NCI-H524 treated with DMSO at 0.1 percent for 48 hours (cell line): Measurements from ENCODE around the gene CCDC172.
A peak's percentile ranks its signal among the peaks of the same experiment; 100 is the strongest.
"Not testable (repeated sequence)": the region's sequence is repeated elsewhere in the genome, so short reads cannot be mapped to it uniquely, and the experiment has no call there.

ENCODE experiments used
- DNase-seq: peaks from one replicate; lab custom pipeline; 2025; lab: John Stamatoyannopoulos, UW

CCDC172 gene

GRCh38 chr10:116336866-116337265, 12.6 kb downstream of the CCDC172 start:
- no peak for DNase-seq

DNA sequence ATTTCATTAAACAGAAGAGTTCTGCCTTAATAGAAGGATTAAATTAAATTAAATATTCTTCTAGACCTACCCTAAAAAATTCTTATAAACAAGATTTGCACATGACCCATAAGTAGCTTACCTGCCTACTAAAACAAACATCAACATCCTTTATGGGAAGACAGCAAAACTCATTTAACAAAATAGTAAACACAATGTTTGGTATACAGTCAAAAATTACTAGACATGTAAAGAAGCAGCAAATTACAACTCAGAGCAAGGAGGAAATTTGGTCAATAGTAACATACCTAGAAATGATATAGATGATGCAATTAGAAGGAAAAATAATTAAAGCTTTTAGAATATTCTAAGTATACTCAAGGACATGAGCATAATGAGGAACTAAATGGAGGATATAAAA, 27.9 kb downstream of the CCDC172 start:
- DNase-seq = no peak

- DNase-seq = no peak
Observed at GRCh38 chr10:116353817-116354216, 29.6 kb downstream of the CCDC172 start.

DNA sequence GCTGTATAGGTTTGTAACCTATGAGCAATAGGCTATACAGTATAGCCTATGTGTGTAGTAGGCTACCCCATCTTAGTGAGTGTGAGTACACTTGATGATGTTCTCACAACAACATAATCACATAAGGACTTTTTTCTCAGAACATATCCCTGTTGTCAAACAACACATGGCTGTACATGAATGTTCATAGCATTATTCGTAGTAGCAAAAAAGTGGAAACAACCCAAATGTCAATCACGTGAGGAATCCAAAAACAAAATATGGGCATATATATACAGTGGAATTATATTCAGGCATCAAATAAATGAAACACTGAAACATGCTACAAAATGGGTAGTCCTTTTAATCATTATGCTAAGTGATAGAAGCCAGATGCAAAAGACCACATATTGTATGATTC, 31.1 kb downstream of the CCDC172 start:
- no peak for DNase-seq

GRCh38 chr10:116356833-116357232, 32.6 kb downstream of the CCDC172 start:
- DNase-seq = no peak

DNA sequence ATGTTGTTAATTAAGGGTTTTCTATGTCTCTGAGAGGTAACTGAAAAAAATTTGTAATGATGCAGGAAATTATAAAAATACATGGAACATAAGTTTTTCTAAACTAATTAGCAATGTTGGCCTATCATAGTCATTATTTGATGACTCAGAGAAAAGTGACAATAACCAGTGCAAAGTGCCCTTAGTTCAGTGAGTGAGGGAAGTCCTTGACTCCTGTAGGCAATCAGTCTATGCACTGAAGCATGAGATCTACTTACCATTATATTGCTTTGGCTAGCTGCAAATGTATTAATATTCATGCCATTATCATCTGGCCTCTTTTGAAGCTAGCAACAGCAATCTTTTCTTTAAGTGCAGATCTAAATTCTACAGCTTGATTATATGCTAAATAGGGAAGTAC, 40.6 kb downstream of the CCDC172 start:
- no peak for DNase-seq

GRCh38 chr10:116371737-116372136, 47.5 kb downstream of the CCDC172 start:
- no peak for DNase-seq

DNA sequence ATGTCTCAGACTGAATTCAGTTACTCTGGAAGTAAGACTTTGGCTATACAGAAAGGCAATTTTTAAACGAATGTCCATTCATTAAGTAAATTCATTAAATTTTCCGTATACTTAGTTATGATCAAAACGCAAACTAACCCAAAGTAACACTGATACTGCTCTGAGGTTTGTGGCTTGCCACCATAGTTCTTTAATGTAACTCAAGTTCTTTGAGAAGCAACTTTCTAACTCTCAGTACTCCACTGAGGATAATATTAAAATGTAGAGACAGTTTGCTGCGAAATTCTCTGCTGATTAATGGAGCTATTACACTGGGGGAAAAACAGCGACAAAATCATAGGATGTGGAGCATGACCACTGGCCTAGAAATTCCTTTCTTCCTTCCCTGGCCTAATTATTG, 58.0 kb downstream of the CCDC172 start:
- DNase-seq = no peak

- no peak for DNase-seq
Observed at GRCh38 chr10:116385311-116385710, 61.1 kb downstream of the CCDC172 start.

- DNase-seq = no peak
Observed at GRCh38 chr10:116385994-116386809, 62.0 kb downstream of the CCDC172 start.

DNA sequence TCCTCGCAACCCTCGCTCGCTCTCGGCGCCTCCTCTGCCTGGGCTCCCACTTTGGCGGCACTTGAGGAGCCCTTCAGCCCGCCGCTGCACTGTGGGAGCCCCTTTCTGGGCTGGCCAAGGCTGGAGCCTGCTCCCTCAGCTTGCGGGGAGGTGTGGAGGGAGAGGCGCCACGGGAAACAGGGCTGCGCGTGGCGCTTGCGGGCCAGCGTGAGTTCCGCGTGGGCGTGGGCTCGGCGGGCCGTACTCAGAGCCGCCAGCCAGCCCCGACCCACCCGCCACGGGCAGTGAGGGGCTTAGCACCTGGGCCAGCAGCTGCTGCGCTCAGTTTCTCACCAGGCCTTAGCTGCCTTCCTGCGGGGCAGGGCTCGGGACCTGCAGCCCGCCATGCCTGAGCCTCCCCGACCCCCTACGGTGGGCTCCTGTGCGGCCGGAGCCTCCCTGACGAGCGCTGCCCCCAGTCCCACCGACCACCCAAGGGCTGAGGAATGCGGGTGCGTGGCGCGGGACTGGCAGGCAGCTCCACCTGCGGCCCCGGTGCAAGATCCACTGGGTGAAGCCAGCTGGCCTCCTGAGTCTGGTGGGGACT, 69.1 kb downstream of the CCDC172 start:
- DNase-seq = not testable (repeated sequence)

- no peak for DNase-seq
Observed at GRCh38 chr10:116395223-116395985, 71.2 kb downstream of the CCDC172 start.

DNA sequence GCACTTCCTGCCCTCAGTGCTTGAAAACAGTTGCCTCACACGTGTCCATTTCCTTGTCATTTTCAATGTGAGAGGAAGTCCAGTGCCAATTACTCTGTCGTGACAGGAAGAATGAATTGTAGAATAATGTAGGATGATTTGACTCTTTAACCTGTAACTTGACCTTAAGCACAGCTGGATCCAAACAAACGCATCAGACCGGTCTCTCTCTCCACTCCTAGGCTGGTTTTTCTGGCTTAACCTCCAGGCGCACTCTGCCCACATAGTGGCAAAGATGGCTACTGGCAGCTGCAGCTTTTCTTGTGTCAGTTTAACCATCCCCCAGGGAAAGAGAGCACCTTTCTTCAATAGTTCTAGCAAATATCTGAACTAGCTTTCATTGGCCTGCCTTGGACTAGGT, 74.0 kb downstream of the CCDC172 start:
- no peak for DNase-seq

GRCh38 chr10:116402858-116403257, 78.6 kb downstream of the CCDC172 start:
- DNase-seq = no peak

- DNase-seq = peak; percentile 90
Observed at GRCh38 chr10:116403740-116404250, 79.5 kb downstream of the CCDC172 start.

GRCh38 chr10:116408719-116409118, 84.5 kb downstream of the CCDC172 start:
- DNase-seq = no peak

DNA sequence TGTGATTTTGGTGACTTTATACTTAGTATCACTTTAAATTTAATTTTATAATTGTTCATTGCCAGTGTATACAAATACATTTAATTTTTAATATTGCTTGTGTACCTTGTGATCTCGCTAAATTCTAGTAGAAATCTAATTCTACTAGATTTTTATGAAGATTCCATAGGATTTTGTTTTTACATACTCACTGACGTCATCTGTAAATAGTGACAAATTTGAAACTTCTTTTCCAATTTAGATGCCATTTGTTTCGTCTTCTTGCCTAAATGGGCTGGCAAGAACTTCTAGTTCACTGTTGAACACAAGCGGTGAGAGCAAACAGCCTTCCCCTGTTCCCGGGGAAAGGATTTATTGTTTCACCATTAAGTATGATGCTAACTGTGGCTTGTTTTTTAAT, 86.1 kb downstream of the CCDC172 start:
- no peak for DNase-seq

DNA sequence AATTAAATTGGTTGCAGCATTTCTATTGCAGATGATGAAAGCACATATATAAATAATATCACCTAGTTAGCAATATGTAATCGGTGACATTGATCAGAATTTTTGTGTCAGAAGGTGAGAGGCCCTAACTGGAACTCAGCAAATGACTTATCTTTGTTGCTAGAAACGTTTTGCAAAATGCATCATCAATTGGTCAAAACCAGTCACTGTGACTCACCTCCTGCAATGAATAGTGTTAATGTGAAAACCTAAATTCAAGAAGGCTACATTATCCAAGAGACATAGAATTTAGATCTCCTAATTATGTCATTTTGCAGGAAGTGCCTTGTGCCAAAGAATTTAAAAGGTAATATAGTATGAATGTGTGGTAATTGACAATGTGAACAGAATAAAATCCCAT, 93.6 kb downstream of the CCDC172 start:
- DNase-seq = no peak

- DNase-seq = no peak
Observed at GRCh38 chr10:116418389-116418788, 94.1 kb downstream of the CCDC172 start.

GRCh38 chr10:116421815-116422214, 97.6 kb downstream of the CCDC172 start:
- no peak for DNase-seq

DNA sequence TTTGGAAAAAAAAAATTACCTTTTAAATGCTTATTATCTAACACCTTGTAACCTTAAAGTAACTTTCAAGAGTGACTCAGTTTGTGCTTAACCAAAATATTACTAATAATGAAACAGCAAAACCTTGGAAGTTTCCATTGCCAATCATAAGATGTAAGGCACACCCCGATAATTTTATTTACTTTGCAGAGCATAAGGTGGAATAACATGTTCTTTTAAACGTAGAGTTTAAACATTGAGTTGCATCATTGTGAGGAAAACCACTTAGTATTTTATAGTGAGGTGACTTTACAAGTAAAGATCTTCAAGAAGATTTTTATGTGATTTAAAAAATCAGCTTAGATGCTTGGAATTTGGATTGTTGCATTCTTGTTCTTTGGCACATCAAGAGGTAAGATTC, 103.4 kb downstream of the CCDC172 start, which contains the start of gene PNLIPRP3:
Gene PNLIPRP3 (plus strand): TSS at position 177 of the 400 bp plus-strand sequence. CDS start 166 bp downstream, at position 343.
- no peak for DNase-seq

GRCh38 chr10:116429288-116429977, 105.2 kb downstream of the CCDC172 start:
- no peak for DNase-seq
